DND-41 (cell line): ENCODE measurements around the gene C17orf100.

ENCODE experiments used
- ATAC-seq: fragments of 200-7000 bp; cut with Tn5 transposase; 3 replicates; pipeline ENCODE4 v1.9.1; 2021; ENCODE audit warnings: low read depth; ENCODE audit not compliant: insufficient read depth
- DNase-seq: peaks from one replicate; pipeline ENCODE4 v3.0.0-alpha.2; 2020
- H2AFZ ChIP-seq: 2 replicates; pipeline ENCODE4 v1.6.0; 2012; ENCODE audit warnings: low read depth, low read length
- H3K27ac ChIP-seq: 2 replicates; pipeline ENCODE4 v1.5.1; 2012; ENCODE audit warnings: low read length, inconsistent platforms
- H3K27me3 ChIP-seq: fragments of 200-600 bp; sonication (generic); 2 replicates; pipeline ENCODE4 v1.6.0; 2012; ENCODE audit warnings: low read length, mild to moderate bottlenecking, inconsistent platforms; ENCODE audit not compliant: insufficient read depth, poor library complexity
- H3K36me3 ChIP-seq: 2 replicates; pipeline ENCODE4 v1.5.1; 2012; ENCODE audit warnings: low read length, inconsistent platforms; ENCODE audit not compliant: insufficient read depth
- H3K4me1 ChIP-seq: 2 replicates; pipeline ENCODE4 v1.5.1; 2012; ENCODE audit warnings: mild to moderate bottlenecking, low read length; ENCODE audit not compliant: insufficient read depth
- H3K4me2 ChIP-seq: 2 replicates; pipeline ENCODE4 v1.6.0; 2012; ENCODE audit warnings: mild to moderate bottlenecking, moderate library complexity, low read length, inconsistent platforms; ENCODE audit not compliant: insufficient read depth
- H3K4me3 ChIP-seq, 2 experiments: fragments of 200-600 bp in 1 of 2; shearing (Covaris generic) in 1 of 2; 2 replicates each; pipeline ENCODE4 v1.5.1; 2012 to 2016; ENCODE audit warnings: inconsistent platforms in 2 of 2, low read length in 2 of 2, mild to moderate bottlenecking in 2 of 2, low read depth in 1 of 2, moderate library complexity in 1 of 2
- H3K79me2 ChIP-seq: 2 replicates; pipeline ENCODE4 v1.6.0; 2012; ENCODE audit warnings: low read length, inconsistent platforms; ENCODE audit not compliant: insufficient read depth
- H3K9ac ChIP-seq: 2 replicates; pipeline ENCODE4 v1.6.0; 2012; ENCODE audit warnings: low read depth, mild to moderate bottlenecking, inconsistent platforms, low read length, moderate library complexity
- H3K9me3 ChIP-seq: 2 replicates; pipeline ENCODE4 v1.5.1; 2012; ENCODE audit warnings: low read length, moderate library complexity, mild to moderate bottlenecking, inconsistent platforms; ENCODE audit not compliant: insufficient read depth, severe bottlenecking
- H4K20me1 ChIP-seq: 2 replicates; pipeline ENCODE4 v1.6.0; 2012; ENCODE audit warnings: low read length; ENCODE audit not compliant: insufficient read depth
- EZH2 ChIP-seq: IDR thresholded peaks from 3 replicates; pipeline ENCODE4 v1.6.1; 2012; ENCODE audit warnings: borderline replicate concordance, low read depth, mild to moderate bottlenecking, moderate library complexity, low read length, inconsistent platforms; ENCODE audit not compliant: severe bottlenecking
- TF ChIP-seq, protein P1 (sequence below): IDR thresholded peaks from 2 replicates; pipeline ENCODE4 v1.5.1; 2012; ENCODE audit warnings: borderline replicate concordance, low read length, moderate library complexity, mild to moderate bottlenecking; ENCODE audit not compliant: poor library complexity, severe bottlenecking; ENCODE audit errors: extremely low read depth

C17orf100 gene

GRCh38 chr17:6671431-6671830 is 19.9 kb downstream of the C17orf100 start:
- DNase-seq: no peak

DNA sequence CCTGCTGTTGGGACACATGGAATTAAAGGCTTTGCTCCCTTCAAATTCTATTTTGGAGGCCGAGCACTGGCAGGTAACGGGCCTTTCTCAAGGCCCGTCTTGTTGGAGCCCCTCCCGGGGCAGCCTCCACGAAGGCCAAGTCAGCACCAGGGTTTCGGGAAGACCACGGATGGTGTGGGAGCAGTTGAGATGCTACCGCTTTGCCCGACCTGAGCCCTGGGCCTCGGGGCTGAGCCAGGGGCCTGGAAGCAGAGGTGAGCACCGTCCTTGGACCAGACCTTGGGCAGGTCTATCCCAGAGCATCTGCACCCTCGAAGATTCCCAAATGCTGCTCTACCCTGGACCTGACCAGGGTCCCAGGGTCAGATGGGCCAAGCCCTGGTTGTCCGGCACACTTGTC is 23.0 kb downstream of the C17orf100 start:
- Histone ChIP-seq H3K9ac (no peak overlapping the region), H3K27ac (no peak overlapping the region), H4K20me1 (peaks cover 29% of the 10 kb centered on the region), H3K4me1 (no peaks in the 10 kb centered on the region), H2AFZ (no peak overlapping the region), H3K4me2 (no peak overlapping the region), H3K4me3 (no peak overlapping the region), H3K27me3 (peaks cover 44% of the 10 kb centered on the region), H3K9me3 (no peaks in the 10 kb centered on the region), H3K36me3 (no peaks in the 10 kb centered on the region), H3K79me2 (no peaks in the 10 kb centered on the region)
- DNase-seq (no peak), ATAC-seq (no peak)
- TF ChIP-seq, protein P1, sequence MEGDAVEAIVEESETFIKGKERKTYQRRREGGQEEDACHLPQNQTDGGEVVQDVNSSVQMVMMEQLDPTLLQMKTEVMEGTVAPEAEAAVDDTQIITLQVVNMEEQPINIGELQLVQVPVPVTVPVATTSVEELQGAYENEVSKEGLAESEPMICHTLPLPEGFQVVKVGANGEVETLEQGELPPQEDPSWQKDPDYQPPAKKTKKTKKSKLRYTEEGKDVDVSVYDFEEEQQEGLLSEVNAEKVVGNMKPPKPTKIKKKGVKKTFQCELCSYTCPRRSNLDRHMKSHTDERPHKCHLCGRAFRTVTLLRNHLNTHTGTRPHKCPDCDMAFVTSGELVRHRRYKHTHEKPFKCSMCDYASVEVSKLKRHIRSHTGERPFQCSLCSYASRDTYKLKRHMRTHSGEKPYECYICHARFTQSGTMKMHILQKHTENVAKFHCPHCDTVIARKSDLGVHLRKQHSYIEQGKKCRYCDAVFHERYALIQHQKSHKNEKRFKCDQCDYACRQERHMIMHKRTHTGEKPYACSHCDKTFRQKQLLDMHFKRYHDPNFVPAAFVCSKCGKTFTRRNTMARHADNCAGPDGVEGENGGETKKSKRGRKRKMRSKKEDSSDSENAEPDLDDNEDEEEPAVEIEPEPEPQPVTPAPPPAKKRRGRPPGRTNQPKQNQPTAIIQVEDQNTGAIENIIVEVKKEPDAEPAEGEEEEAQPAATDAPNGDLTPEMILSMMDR: no peak
- no peak for TF ChIP-seq EZH2

More at GRCh38 chr17:6671431-6671830, 19.9 kb downstream of the C17orf100 start:
- H3K9ac ChIP-seq: no peak overlapping the region
- no peaks in the 10 kb centered on the region for H3K36me3 ChIP-seq
- no peaks in the 10 kb centered on the region for H3K4me1 ChIP-seq
- no peak for TF ChIP-seq EZH2
- TF ChIP-seq, protein P1: no peak
- no peak overlapping the region for H3K4me2 ChIP-seq
- no peaks in the 10 kb centered on the region for H3K9me3 ChIP-seq
- H3K79me2 ChIP-seq: no peaks in the 10 kb centered on the region
- H2AFZ ChIP-seq: no peak overlapping the region
- no peak overlapping the region for H3K27ac ChIP-seq
- H3K4me3 ChIP-seq: no peak overlapping the region
- peaks cover 26% of the 10 kb centered on the region for H3K27me3 ChIP-seq
- ATAC-seq: no peak
- H4K20me1 ChIP-seq: peaks cover 16% of the 10 kb centered on the region

GRCh38 chr17:6675201-6675825 is 23.8 kb downstream of the C17orf100 start:
- Histone ChIP-seq H2AFZ (no peak overlapping the region), H3K4me1 (no peaks in the 10 kb centered on the region), H4K20me1 (peaks cover 29% of the 10 kb centered on the region)

More at GRCh38 chr17:6675201-6675825, 23.8 kb downstream of the C17orf100 start:
- Histone ChIP-seq H3K4me3 (no peak overlapping the region), H3K79me2 (no peaks in the 10 kb centered on the region), H3K27me3 (peaks cover 48% of the 10 kb centered on the region), H3K27ac (no peak overlapping the region), H3K9ac (no peak overlapping the region), H3K9me3 (no peaks in the 10 kb centered on the region), H3K4me2 (no peak overlapping the region), H3K36me3 (no peaks in the 10 kb centered on the region)
- TF ChIP-seq, protein P1: no peak
- no peak for TF ChIP-seq EZH2
- ATAC-seq: no peak
- no peak for DNase-seq
